ENCODE data around the gene GPBP1L1.

The GPBP1L1 gene

GRCh38 chr1:45589861-45590260 is 96.5 kb downstream of the GPBP1L1 start:
- no peak for DNase-seq (ENCODE audit: low read depth in 2 of 2)

DNA sequence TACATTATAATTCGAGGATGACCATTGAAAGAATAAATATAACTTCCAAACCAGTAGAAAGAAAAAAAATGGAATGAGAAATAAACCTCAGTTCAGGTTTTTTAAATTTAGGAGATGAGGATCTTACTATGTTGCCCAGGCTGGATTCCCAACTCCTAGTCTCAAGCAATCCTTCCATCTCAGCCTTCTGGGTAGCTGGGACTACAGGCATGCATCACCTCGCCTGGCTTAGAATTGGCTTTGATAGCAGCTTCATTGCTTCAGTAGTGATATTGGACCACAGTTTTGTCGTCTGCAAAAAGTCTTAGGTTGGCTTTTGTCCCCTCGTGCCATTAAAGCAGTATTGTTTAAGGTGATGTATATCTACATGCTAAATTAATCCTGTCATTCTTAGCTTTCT is 99.6 kb downstream of the GPBP1L1 start:
- no peak for DNase-seq (ENCODE audit: low read depth in 2 of 2)

DNA sequence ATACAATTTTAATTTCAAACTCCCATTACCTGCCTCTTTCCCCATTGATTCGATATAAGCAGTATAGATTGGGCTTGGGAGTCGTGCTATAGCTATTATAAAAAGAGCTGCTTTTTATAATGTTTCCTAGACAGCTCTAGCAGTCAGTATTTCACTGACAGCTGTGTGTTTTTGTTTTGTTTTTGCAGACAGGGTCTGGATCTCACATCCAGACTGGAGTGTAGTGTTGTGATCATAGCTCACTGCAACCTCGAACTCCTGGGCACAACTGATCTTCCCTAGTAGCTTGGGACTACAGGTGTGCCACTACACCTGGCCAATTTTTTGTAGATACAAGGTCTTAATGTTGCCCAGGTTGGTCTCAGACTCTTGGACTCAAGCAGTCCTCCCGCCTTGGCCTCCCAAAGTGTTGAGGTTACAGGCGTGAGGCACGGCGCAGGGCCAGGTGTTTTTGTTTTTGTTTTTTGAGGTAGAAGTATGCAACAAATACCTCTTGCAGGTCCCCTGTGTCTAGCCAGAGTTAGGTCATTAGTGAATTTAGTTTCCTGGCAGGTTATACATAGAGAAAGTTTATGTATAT is 100.7 kb downstream of the GPBP1L1 start:
- DNase-seq (ENCODE audit: low read depth in 2 of 2), result no peak

- DNase-seq (ENCODE audit: low read depth in 2 of 2), result no peak
Observed at GRCh38 chr1:45585110-45585426, 101.3 kb downstream of the GPBP1L1 start.

GRCh38 chr1:45584351-45585109 is 101.8 kb downstream of the GPBP1L1 start:
- peak; percentile 70 to 86 for DNase-seq (ENCODE audit: low read depth in 2 of 2)

GRCh38 chr1:45583666-45584350 is 102.5 kb downstream of the GPBP1L1 start, which contains the start of gene NASP:
Gene NASP (plus strand): TSS chr1:45584041. CDS start chr1:45584147, 106 bp downstream.
- peak; percentile 89 to 90 for DNase-seq (ENCODE audit: low read depth in 2 of 2)

GRCh38 chr1:45583264-45583665 is 103.1 kb downstream of the GPBP1L1 start:
- peak; percentile 83 to 90 for DNase-seq (ENCODE audit: low read depth in 2 of 2)
